GM12878 (cell line): ENCODE data around the gene PLPP7. TPM values are rescaled to one million over a fixed set of nuclear protein-coding genes. Genes with fewer than 3 reads are reported as not detected.

ENCODE experiments used
- ATAC-seq: fragments of 200-7000 bp; cut with Tn5 transposase; 3 replicates; pipeline ENCODE4 v1.9.1; 2020; ENCODE audit warnings: mild to moderate bottlenecking, moderate library complexity
- BruUV-seq: library from RNA; stranded (reverse); fragments of 400-500 nt; replicated peaks from 2 replicates; lab custom pipeline; 2021; lab: Mats Ljungman, UMichigan
- CTCF ChIA-PET: fragments of 300-600 bp; sonication (Branson Sonifier 250); formaldehyde crosslinking; extraction: SDS; loops from one replicate; lab custom pipeline; 2021; ENCODE audit warnings: inconsistent platforms; lab: Yijun Ruan, JAX
- POLR2A ChIA-PET: fragments of 350-600 bp; formaldehyde crosslinking; extraction: SDS; loops from one replicate; lab custom pipeline; 2021; ENCODE audit warnings: inconsistent platforms; lab: Charles Lee
- RAD21 ChIA-PET: fragments of 300-600 bp; sonication (Branson Sonifier 250); formaldehyde crosslinking; loops from one replicate; lab custom pipeline; 2023; ENCODE audit warnings: antibody characterized with exemption; ENCODE audit not compliant: unreplicated experiment; lab: Charles Lee
- SMC1A ChIA-PET: fragments of 300-600 bp; sonication (Branson Sonifier 250); formaldehyde crosslinking; loops from one replicate; lab custom pipeline; 2023; ENCODE audit not compliant: unreplicated experiment, uncharacterized antibody; lab: Charles Lee
- DNase-seq: peaks from one replicate; pipeline ENCODE4 v3.0.0-alpha.2; 2011; ENCODE audit warnings: low read depth, low spot score
- FAIRE-seq: peaks from 3 replicates; lab custom pipeline; 2011; peaks lifted over from hg19 to GRCh38; lab: Jason Lieb, UNC
- H2AFZ ChIP-seq: 2 replicates; pipeline ENCODE4 v1.6.0; 2011; ENCODE audit warnings: low read depth, low read length, control low read depth; ENCODE audit not compliant: control insufficient read depth
- H3K27ac ChIP-seq: 2 replicates; pipeline ENCODE4 v1.5.1; 2011; ENCODE audit warnings: control low read depth; ENCODE audit not compliant: control insufficient read depth, insufficient read depth
- H3K27me3 ChIP-seq, 2 experiments: replicated peaks in 1 of 2; 2 replicates each; pipeline versions ENCODE4 v1.6.0 to v1.6.1; 2011; ENCODE audit warnings: low read length in 1 of 2; ENCODE audit not compliant: control insufficient read depth in 2 of 2, insufficient read depth in 2 of 2
- H3K36me3 ChIP-seq, 2 experiments: 2 replicates each; pipeline ENCODE4 v1.5.1; 2011; ENCODE audit warnings: low read length in 1 of 2; ENCODE audit not compliant: control insufficient read depth in 2 of 2, insufficient read depth in 2 of 2
- H3K4me1 ChIP-seq: 2 replicates; pipeline ENCODE4 v1.6.1; 2011; ENCODE audit warnings: mild to moderate bottlenecking, low read length, moderate library complexity, mixed read lengths; ENCODE audit not compliant: control insufficient read depth, insufficient read depth
- H3K4me2 ChIP-seq: 2 replicates; pipeline ENCODE4 v1.6.0; 2011; ENCODE audit warnings: control low read depth; ENCODE audit not compliant: control insufficient read depth, insufficient read depth
- H3K4me3 ChIP-seq: fragments of 200-600 bp; sonication (generic); 2 replicates; pipeline ENCODE4 v1.5.1; 2016
- H3K79me2 ChIP-seq: 2 replicates; pipeline ENCODE4 v1.6.0; 2011; ENCODE audit warnings: low read length; ENCODE audit not compliant: control insufficient read depth, insufficient read depth
- H3K9ac ChIP-seq: 2 replicates; pipeline ENCODE4 v1.8.0; 2011; ENCODE audit warnings: low read length, control low read depth, mixed read lengths; ENCODE audit not compliant: control insufficient read depth, insufficient read depth
- H3K9me3 ChIP-seq: replicated peaks from 3 replicates; pipeline ENCODE4 v1.5.1; 2011; ENCODE audit warnings: mild to moderate bottlenecking, low read length; ENCODE audit not compliant: control insufficient read depth, insufficient read depth
- H4K20me1 ChIP-seq: 2 replicates; pipeline ENCODE4 v1.6.0; 2011; ENCODE audit not compliant: control insufficient read depth, insufficient read depth
- CHD2 ChIP-seq: IDR thresholded peaks from 2 replicates; pipeline ENCODE4 v1.6.1; 2011; ENCODE audit warnings: low read depth, low read length, improper control_type of control experiment, borderline replicate concordance
- E4F1 ChIP-seq: fragments of 450-650 bp; IDR thresholded peaks from 2 replicates; pipeline ENCODE4 v1.6.1; 2018; ENCODE audit warnings: borderline replicate concordance, mild to moderate bottlenecking; ENCODE audit not compliant: partially characterized antibody
- ESRRA ChIP-seq: IDR thresholded peaks from 2 replicates; pipeline ENCODE4 v1.6.1; 2012; ENCODE audit warnings: mild to moderate bottlenecking, low read length, improper control_type of control experiment
- REST ChIP-seq: IDR thresholded peaks from 2 replicates; pipeline ENCODE4 v1.6.1; 2012; ENCODE audit warnings: mild to moderate bottlenecking, low read depth, low read length
- ZNF622 ChIP-seq: fragments of 450-650 bp; IDR thresholded peaks from 2 replicates; pipeline ENCODE4 v1.6.1; 2017; ENCODE audit warnings: mild to moderate bottlenecking, inconsistent platforms
- WGBS: methylation state at CpG from one replicate; pipeline ENCODE4 v1.1.6; 2016; ENCODE audit warnings: low lambda C conversion rate; ENCODE audit not compliant: insufficient replicate concordance, insufficient coverage; ENCODE audit errors: missing lambda C conversion rate; 5-methylcytosine and 5-hydroxymethylcytosine counted together
- in situ Hi-C: fragments of 300-500 bp; cut with MboI; formaldehyde crosslinking; loops from 9 replicates; pipeline ENCODE4 v1.14.3; 2018; ENCODE audit warnings: mixed read lengths
- intact Hi-C: fragments of 100-400 bp; cut with micrococcal nuclease; formaldehyde crosslinking; loops from one replicate; pipeline ENCODE4 v1.14.2; 2022; ENCODE audit not compliant: unreplicated experiment
- polyA plus RNA-seq, 11 experiments: library from polyadenylated mRNA; depleted of rRNA in 4 of 11; unstranded in 6 of 11; stranded (reverse) in 5 of 11; fragments of >200 nt; fragmentation: Nextera tagmentation in 4 of 11; fragmentation: Illumina TruSeq in 1 of 11; extraction: Ambion mirVana in 4 of 11; extraction: Trizol in 1 of 11; gene quantifications; 1 replicate in 1 of 11; 2 replicates in 10 of 11; pipeline versions ENCODE4 v1.2.1 to v1.2.3, GENCODE V29; 2011 to 2016; ENCODE audit warnings: inconsistent platforms in 2 of 11, missing spikeins in 2 of 11, low read depth in 1 of 11
- total RNA-seq, 4 experiments: library from RNA; depleted of rRNA in 3 of 4; stranded (reverse); fragments of >200 nt in 3 of 4; fragmentation: Illumina TruSeq in 1 of 4; extraction: Trizol in 1 of 4; gene quantifications; 2 replicates each; pipeline versions ENCODE4 v1.2.1 to v1.2.3, GENCODE V29; 2013 to 2021

Gene PLPP7
- total and polyA plus RNA-seq, 10 of the 15 experiments (the other 5 are each of a cell fraction or from before 2014, with no cell fraction given) = 0.05 to 1.0 (median 0.40) TPM; not detected in 3

- Histone ChIP-seq H4K20me1 (no peaks in the 10 kb centered on the region), H3K9ac (no peak overlapping the region), H3K36me3 (no peaks in the 10 kb centered on the region), H2AFZ (no peak overlapping the region), H3K27ac (no peak overlapping the region), H3K4me1 (no peaks in the 10 kb centered on the region), H3K27me3 (no peaks in the 10 kb centered on the region; a peak in 2 of 4 replicates), H3K79me2 (no peaks in the 10 kb centered on the region)
- in situ Hi-C loops = no loop called here
- FAIRE-seq = no peak
- intact Hi-C loops = no loop called here
- POLR2A ChIA-PET = no interaction called here
- WGBS = 73% methylated on average over 28 of the region's 28 CpGs
- CTCF ChIA-PET = interaction anchor here (0.8 kb wide), 1 partner anchor 10 kb away, joined by 3 read pairs; no protein-coding TSS in a partner anchor
- ATAC-seq = no peak
- SMC1A ChIA-PET = no interaction called here
- no TSS peak for BruUV-seq
- TF ChIP-seq REST = no peak
- no peak for TF ChIP-seq CHD2
- TF ChIP-seq ZNF622 = no peak
- no peak for TF ChIP-seq E4F1
- TF ChIP-seq ESRRA = no peak
- TF ChIP-seq, all 136 proteins: peak for 0
- RAD21 ChIA-PET = no interaction called here
- DNase-seq = no peak
- Histone ChIP-seq H3K4me3 (no peak overlapping the region), H3K9me3 (no peaks in the 10 kb centered on the region), H3K4me2 (no peak overlapping the region)
These were observed 23.6 kb downstream of the PLPP7 start for GRCh38 chr9:131312822-131313770.
